SK-N-MC (cell line): ENCODE measurements around the gene MFSD1.

Experiments
- EZH2 ChIP-seq: fragments of 200-600 bp; sonication (generic); IDR thresholded peaks from one replicate; pipeline ENCODE4 v1.6.1; 2017; ENCODE audit warnings: antibody characterized with exemption
- POLR2AphosphoS5 ChIP-seq: IDR thresholded peaks from 2 replicates; pipeline ENCODE4 v1.6.1; 2012; ENCODE audit warnings: mild to moderate bottlenecking, low read depth, low read length, borderline replicate concordance

DNA sequence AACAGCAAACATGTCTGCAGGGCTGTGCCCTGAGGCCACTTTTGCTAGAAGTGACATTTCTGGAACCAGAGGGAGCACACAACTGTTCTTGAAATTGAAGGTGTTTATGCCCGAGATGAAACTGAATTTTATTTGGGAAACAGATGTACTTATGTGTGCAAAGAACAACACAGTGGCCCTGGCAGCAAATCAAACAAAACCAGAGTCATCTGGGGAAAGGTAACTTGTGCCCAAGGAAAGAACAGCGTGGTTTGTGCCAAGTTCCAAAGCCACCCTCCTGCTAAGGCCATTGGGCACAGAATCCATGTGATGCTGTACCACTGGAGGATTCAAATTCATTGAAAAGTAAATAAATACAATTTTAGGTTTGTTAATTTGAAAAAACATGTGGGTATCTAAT, 38.4 kb upstream of the MFSD1 start:
- TF ChIP-seq EZH2 (no peak), POLR2AphosphoS5 (no peak)
